GM18951 (cell line): ENCODE results near the gene PSMB7.
"Not testable (repeated sequence)": the region's sequence is repeated elsewhere in the genome, so short reads cannot be mapped to it uniquely, and the experiment has no call there.

Experiments used
- POLR2A ChIP-seq: IDR thresholded peaks from 4 replicates; pipeline ENCODE4 v1.6.1; 2011; ENCODE audit warnings: mild to moderate bottlenecking; ENCODE audit not compliant: insufficient read length, insufficient read depth; ENCODE audit errors: extremely low read depth
- in situ Hi-C: fragments of 300-500 bp; cut with MboI; formaldehyde crosslinking; loops from one replicate; pipeline ENCODE4 v1.12.0; 2022; ENCODE audit warnings: low sequenced_read_pairs, mixed read lengths, inconsistent platforms; ENCODE audit not compliant: unreplicated experiment

Gene PSMB7

DNA sequence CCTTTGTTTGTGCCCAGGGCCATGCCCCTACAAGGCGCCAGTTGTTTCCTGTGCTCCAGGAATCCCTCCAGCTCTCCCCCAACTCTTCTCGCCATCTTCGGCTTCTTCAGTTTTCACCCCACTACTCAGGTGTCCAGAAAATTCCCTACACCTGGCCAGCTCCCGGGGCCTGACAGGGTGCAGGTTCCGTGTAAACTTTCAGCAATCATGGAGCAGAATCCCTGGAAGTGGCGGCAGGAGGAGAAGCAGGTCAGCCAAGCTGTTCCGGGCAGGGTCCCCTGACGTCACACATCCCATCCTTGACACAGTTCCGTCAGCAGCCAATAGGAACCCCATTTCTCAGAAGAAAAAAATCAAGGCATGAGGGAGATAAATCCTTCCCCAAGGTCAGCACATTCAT, 22.8 kb upstream of the PSMB7 start:
- no peak for TF ChIP-seq POLR2A
- in situ Hi-C loops = no loop called here

DNA sequence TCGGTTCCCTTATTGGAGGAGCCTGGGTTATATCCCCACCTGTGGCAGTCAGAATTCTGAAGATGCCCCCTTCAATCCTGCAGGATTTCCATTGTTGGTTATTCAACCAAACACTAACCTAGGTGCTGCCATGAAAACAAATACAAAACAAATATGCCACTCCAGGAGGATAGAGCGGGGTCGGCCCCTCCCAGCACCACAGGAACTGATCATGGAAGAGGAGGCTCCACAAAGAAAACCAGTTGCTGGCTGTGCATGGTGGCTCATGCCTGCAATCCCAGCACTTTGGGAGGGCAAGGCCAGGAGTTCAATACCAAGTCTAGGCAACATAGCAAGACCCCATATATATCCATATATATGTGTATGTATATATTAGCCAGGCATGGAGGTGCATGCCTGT, 21.8 kb upstream of the PSMB7 start:
- TF ChIP-seq POLR2A = no peak

DNA sequence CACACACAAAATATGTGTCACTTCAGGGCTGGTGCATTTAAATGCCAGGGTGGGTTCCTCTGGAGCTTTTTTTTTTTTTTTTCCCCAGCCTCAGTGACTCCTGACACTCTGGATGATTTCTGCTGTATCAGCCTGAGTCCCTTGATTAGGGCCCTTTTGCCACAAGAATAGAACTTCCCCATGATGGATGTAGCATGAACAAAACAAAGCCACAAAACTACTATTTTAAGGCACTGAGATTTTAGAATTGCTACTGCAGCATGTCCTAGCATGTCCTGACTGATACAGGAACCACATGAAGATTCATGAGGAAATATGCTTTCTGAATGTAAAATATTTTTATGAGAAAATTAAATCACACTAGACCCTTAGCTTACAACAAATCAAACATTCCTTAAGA, 21.1 kb upstream of the PSMB7 start:
- TF ChIP-seq POLR2A = no peak
- in situ Hi-C loops = no loop called here

More for the DNA sequence above, 21.8 kb upstream of the PSMB7 start:
- in situ Hi-C loops = no loop called here

- in situ Hi-C loops = no loop called here
- TF ChIP-seq POLR2A = no peak
These were observed 14.3 kb upstream of the PSMB7 start for GRCh38 chr9:124429530-124429867.

- TF ChIP-seq POLR2A = no peak
- in situ Hi-C loops = no loop called here
These were observed 13.7 kb upstream of the PSMB7 start for GRCh38 chr9:124428751-124429529.

- in situ Hi-C loops = no loop called here
- TF ChIP-seq POLR2A = no peak
These were observed 12.0 kb upstream of the PSMB7 start for GRCh38 chr9:124427281-124427680.

GRCh38 chr9:124426361-124426760, 11.1 kb upstream of the PSMB7 start:
- TF ChIP-seq POLR2A = no peak
- in situ Hi-C loops = no loop called here

- in situ Hi-C loops = not testable (repeated sequence)
These were observed 10.5 kb upstream of the PSMB7 start for GRCh38 chr9:124425733-124426132.

DNA sequence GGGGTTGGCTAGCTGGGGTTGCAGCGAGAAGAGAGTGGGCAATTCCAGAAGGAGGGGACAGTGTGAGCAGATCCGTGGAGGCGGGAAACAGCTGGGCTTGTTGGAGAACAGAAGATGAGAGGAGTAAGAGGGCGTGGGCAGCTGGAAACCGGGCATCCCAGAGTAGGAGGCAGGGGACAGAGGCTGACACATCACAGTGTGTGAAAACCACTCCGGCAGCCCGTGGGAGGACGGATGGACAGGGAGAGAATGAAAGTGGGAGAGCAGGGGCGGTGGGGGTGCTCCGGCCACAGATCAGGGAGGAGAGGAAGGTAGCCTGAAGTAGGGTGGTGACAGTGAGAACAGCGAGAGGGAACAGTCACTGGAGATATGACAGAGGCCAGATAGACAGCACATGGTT, 8.3 kb upstream of the PSMB7 start:
- no peak for TF ChIP-seq POLR2A
- in situ Hi-C loops = no loop called here

GRCh38 chr9:124423155-124423554, 7.9 kb upstream of the PSMB7 start:
- in situ Hi-C loops = no loop called here
- no peak for TF ChIP-seq POLR2A

- TF ChIP-seq POLR2A = no peak
- in situ Hi-C loops = no loop called here
These were observed 5.8 kb upstream of the PSMB7 start for GRCh38 chr9:124420991-124421543.

GRCh38 chr9:124419832-124420489, 4.7 kb upstream of the PSMB7 start:
- in situ Hi-C loops = no loop called here
- TF ChIP-seq POLR2A = no peak

- TF ChIP-seq POLR2A = no peak
- in situ Hi-C loops = no loop called here
These were observed 726 bp upstream of the PSMB7 start for GRCh38 chr9:124415852-124416484.

GRCh38 chr9:124414612-124415011, 630 bp downstream of the PSMB7 start:
- no peak for TF ChIP-seq POLR2A
- in situ Hi-C loops = no loop called here
